Measurements from ENCODE around the gene SLC34A2. TPM values are rescaled to one million over a fixed set of nuclear protein-coding genes. Genes with fewer than 3 reads are reported as not detected.
"Not testable (repeated sequence)": the region's sequence is repeated elsewhere in the genome, so short reads cannot be mapped to it uniquely, and the experiment has no call there.

SLC34A2 gene
- total RNA-seq, 1 donor from 2014 or later: 2.1 TPM

GRCh38 chr4:25651682-25652081 is 4.0 kb upstream of the SLC34A2 start:
- Mint-ChIP-seq H3K27ac (ENCODE audit: unreplicated experiment) (no peak overlapping the region), H3K4me3 (ENCODE audit: unreplicated experiment) (no peak overlapping the region), H3K27me3 (ENCODE audit: unreplicated experiment) (peaks cover 18% of the 10 kb centered on the region), H3K36me3 (ENCODE audit: unreplicated experiment) (no peaks in the 10 kb centered on the region), H3K9me3 (ENCODE audit: unreplicated experiment) (peaks cover 2% of the 10 kb centered on the region), H3K4me1 (ENCODE audit: low read depth, unreplicated experiment) (peaks cover 3% of the 10 kb centered on the region)
- DNase-seq: no peak
- TF ChIP-seq CTCF (IDR thresholded peaks at IDR 0.05; ENCODE audit: partially characterized antibody, unreplicated experiment): no peak

- Mint-ChIP-seq H3K27ac (ENCODE audit: unreplicated experiment) (no peak overlapping the region), H3K9me3 (ENCODE audit: unreplicated experiment) (peaks cover 2% of the 10 kb centered on the region), H3K4me3 (ENCODE audit: unreplicated experiment) (peak overlapping the region; percentile 70), H3K4me1 (ENCODE audit: low read depth, unreplicated experiment) (peaks cover 3% of the 10 kb centered on the region), H3K27me3 (ENCODE audit: unreplicated experiment) (peaks cover 18% of the 10 kb centered on the region), H3K36me3 (ENCODE audit: unreplicated experiment) (peaks cover 4% of the 10 kb centered on the region)
- TF ChIP-seq CTCF (IDR thresholded peaks at IDR 0.05; ENCODE audit: partially characterized antibody, unreplicated experiment): no peak
- DNase-seq: no peak
Measured at GRCh38 chr4:25654031-25654970, 1.4 kb upstream of the SLC34A2 start.

GRCh38 chr4:25656031-25656430 is 380 bp downstream of the SLC34A2 start:
- no peak for TF ChIP-seq CTCF (IDR thresholded peaks at IDR 0.05; ENCODE audit: partially characterized antibody, unreplicated experiment)
- peaks cover 18% of the 10 kb centered on the region for H3K27me3 Mint-ChIP-seq (ENCODE audit: unreplicated experiment)
- peaks cover 2% of the 10 kb centered on the region for H3K9me3 Mint-ChIP-seq (ENCODE audit: unreplicated experiment)
- H3K27ac Mint-ChIP-seq (ENCODE audit: unreplicated experiment): no peak overlapping the region
- H3K4me1 Mint-ChIP-seq (ENCODE audit: low read depth, unreplicated experiment): peaks cover 3% of the 10 kb centered on the region
- H3K36me3 Mint-ChIP-seq (ENCODE audit: unreplicated experiment): peaks cover 4% of the 10 kb centered on the region
- peak overlapping the region; percentile 75 for H3K4me3 Mint-ChIP-seq (ENCODE audit: unreplicated experiment)
- no peak for DNase-seq

GRCh38 chr4:25658357-25658771 is 2.7 kb downstream of the SLC34A2 start:
- H3K36me3 Mint-ChIP-seq (ENCODE audit: unreplicated experiment): peaks cover 4% of the 10 kb centered on the region
- H3K4me3 Mint-ChIP-seq (ENCODE audit: unreplicated experiment): no peak overlapping the region
- H3K27me3 Mint-ChIP-seq (ENCODE audit: unreplicated experiment): peaks cover 14% of the 10 kb centered on the region
- no peak for TF ChIP-seq CTCF (IDR thresholded peaks at IDR 0.05; ENCODE audit: partially characterized antibody, unreplicated experiment)
- H3K9me3 Mint-ChIP-seq (ENCODE audit: unreplicated experiment): peaks cover 2% of the 10 kb centered on the region
- peaks cover 3% of the 10 kb centered on the region for H3K4me1 Mint-ChIP-seq (ENCODE audit: low read depth, unreplicated experiment)
- DNase-seq: no peak
- no peak overlapping the region for H3K27ac Mint-ChIP-seq (ENCODE audit: unreplicated experiment)

GRCh38 chr4:25658777-25659176 is 3.1 kb downstream of the SLC34A2 start:
- no peak for DNase-seq
- Mint-ChIP-seq H3K27ac (ENCODE audit: unreplicated experiment) (no peak overlapping the region), H3K27me3 (ENCODE audit: unreplicated experiment) (peaks cover 15% of the 10 kb centered on the region), H3K9me3 (ENCODE audit: unreplicated experiment) (peaks cover 2% of the 10 kb centered on the region), H3K4me1 (ENCODE audit: low read depth, unreplicated experiment) (peaks cover 3% of the 10 kb centered on the region), H3K4me3 (ENCODE audit: unreplicated experiment) (no peak overlapping the region), H3K36me3 (ENCODE audit: unreplicated experiment) (peaks cover 4% of the 10 kb centered on the region)
- TF ChIP-seq CTCF (IDR thresholded peaks at IDR 0.05; ENCODE audit: partially characterized antibody, unreplicated experiment): no peak

GRCh38 chr4:25661441-25661840 is 5.8 kb downstream of the SLC34A2 start:
- H3K4me1 Mint-ChIP-seq (ENCODE audit: low read depth, unreplicated experiment); H3K36me3 Mint-ChIP-seq (ENCODE audit: unreplicated experiment); H3K9me3 Mint-ChIP-seq (ENCODE audit: unreplicated experiment); H3K27me3 Mint-ChIP-seq (ENCODE audit: unreplicated experiment); H3K27ac Mint-ChIP-seq (ENCODE audit: unreplicated experiment); H3K4me3 Mint-ChIP-seq (ENCODE audit: unreplicated experiment); DNase-seq: not testable (repeated sequence)

Measured in glutamatergic neuron (in vitro differentiated cells).